Epidermal melanocyte (primary cell): Measurements from ENCODE around the gene TXNL1.

Source experiments
- DNase-seq: peaks from one replicate; pipeline ENCODE4 v3.0.0; 2011; ENCODE audit warnings: low spot score; ENCODE audit not compliant: insufficient read length

Gene TXNL1

GRCh38 chr18:56570978-56571377, 67.4 kb downstream of the TXNL1 start:
- DNase-seq = no peak

- DNase-seq = no peak
Measured at GRCh38 chr18:56569416-56569815, 69.0 kb downstream of the TXNL1 start.

GRCh38 chr18:56568986-56569385, 69.4 kb downstream of the TXNL1 start:
- DNase-seq = no peak

- peak; percentile 53 for DNase-seq
Measured at GRCh38 chr18:56565551-56566345, 72.6 kb downstream of the TXNL1 start.

- DNase-seq = no peak
Measured at GRCh38 chr18:56565046-56565445, 73.3 kb downstream of the TXNL1 start.

- DNase-seq = no peak
Measured at GRCh38 chr18:56563568-56563967, 74.8 kb downstream of the TXNL1 start.

- no peak for DNase-seq
Measured at GRCh38 chr18:56562479-56562878, 75.9 kb downstream of the TXNL1 start.

- no peak for DNase-seq
Measured at GRCh38 chr18:56560992-56561391, 77.4 kb downstream of the TXNL1 start.

- DNase-seq = no peak
Measured at GRCh38 chr18:56559044-56559443, 79.3 kb downstream of the TXNL1 start.

- no peak for DNase-seq
Measured at GRCh38 chr18:56556907-56557306, 81.5 kb downstream of the TXNL1 start.

- DNase-seq = no peak
Measured at GRCh38 chr18:56550121-56550520, 88.3 kb downstream of the TXNL1 start.
